Measurements from ENCODE around the gene CHST3.
"Not testable (repeated sequence)": the region's sequence is repeated elsewhere in the genome, so short reads cannot be mapped to it uniquely, and the experiment has no call there.

Gene CHST3

DNA sequence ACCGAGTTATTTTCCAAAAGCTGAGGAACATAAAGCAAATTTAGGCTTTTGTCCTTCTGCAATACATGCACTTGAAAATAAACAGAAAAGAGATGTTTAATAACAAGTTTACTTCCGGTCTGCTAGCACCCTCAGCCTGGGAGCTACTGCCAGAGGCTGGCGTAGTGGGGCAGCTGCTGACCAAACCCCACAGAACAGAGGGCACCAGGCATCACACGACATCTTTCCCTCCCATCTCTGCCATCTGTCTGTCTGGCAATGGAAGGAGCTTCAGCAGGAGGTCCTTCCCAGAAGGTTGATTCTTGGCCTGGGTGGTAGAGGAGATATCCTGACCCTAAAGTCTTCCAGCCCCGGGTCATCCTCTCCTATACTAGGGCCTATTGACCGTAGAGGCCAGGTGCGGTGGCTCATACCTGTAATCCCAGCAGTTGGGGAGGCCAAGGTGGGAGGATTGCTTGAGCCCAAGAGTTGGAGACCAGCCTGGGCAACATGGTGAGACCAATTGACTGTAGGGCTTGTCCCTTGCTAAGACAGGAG, 47.8 kb downstream of the CHST3 start:
- no peak for DNase-seq

DNA sequence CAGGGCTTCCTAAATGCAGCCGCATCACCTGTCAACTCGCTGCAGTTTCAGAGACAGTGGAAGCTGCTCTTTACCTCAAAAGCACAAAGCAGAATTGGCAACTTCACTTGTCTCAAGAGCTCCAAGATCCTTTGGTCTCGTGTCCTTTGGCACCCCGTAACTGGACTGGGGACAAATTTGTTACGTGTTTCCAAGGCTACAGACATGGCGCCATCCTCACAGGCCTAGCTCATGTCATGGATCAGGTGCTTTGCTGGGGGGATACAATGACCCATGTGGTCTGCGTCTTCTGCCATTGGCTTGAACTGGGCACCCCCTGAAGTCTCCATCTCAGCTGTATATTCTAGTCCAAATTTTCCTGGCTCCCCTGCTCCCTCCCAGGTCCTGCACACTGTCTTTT, 48.6 kb downstream of the CHST3 start:
- DNase-seq, result no peak

DNA sequence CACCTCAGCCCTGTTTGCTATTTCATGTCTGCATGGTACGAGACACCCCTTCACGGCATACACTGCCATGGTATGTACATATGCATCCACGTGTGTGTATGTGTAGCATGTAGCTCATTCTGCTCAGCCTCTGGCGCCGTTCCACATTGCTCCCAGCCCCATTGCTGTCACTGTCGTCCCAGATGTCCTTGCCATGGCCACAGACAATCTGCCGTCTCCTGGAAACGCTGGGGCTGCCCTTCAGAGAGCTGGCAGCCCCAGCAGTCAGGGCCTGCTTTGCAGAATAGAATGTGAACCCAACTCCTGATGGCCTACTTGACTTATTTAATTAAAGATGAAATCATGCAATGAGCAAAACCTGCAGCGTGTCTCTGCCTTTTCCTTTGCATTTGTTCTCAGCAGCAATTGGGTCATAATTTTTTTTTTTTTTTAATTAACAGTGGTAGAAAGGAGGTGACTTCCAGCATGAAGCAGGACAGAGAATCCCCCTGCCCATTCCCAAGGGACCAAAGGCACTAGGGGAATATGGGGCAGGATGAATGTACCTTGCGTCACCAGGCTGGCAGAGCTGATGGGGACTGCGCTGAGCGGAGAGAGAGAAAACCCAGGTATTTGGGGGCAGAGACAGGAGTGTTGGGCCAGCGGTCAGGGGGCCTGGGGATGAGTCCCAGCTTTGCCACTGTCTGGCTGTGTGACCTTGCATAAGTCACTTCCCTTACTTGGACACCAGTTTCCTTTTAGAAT, 49.2 kb downstream of the CHST3 start:
- no peak for DNase-seq

DNA sequence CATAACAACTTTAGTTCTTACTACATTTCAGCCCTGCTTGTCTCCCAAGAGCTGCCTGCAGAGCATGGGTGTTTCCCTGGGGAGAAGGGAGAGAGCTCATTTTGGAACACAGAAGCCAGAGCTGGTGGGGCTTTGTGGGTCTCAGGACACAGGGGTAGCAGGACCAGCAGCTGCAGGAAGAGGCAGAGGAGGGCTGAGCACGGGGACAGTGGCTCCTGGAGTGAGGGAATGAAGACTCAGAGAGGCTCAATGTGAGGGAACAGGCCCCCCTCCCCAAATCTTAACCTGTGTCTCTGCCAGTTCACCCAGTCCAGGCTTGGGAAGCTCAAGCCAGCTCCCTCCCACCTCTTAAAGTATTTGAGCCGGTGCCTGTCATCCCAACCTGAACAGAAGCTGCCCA, 50.0 kb downstream of the CHST3 start:
- DNase-seq, result no peak

DNA sequence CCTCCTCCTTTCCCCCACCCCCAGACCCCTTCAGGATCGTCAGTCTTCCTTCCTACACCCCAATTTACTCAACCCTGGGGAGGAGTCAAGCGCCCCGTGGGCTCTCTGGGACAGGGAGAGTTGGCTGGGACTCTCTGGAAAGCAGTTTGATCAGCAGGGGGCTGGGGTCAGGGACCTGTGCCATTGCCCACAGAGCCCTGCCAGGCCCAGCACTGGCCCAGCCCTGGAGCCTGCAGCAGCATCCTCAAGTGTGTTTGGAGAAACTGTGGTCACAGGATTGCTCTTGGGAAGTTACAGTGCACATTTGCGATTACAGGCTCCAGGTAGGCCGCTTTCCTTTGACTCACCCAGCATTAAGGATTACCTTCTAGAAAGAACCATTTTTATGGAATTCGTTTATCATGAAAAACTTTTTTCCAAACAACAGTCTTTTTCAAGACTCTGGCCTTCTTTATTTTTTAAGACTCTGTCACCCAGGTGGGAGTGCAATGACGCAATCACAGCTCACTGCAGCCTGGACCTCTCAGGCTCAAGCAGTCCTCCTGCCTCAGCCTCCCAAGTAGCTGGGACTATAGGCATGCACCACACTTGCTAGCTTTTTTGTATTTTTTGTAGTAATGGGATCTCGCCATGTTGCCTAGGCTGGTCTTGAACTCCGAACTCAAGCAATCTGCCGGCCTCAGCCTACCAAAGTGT, 50.7 kb downstream of the CHST3 start:
- no peak for DNase-seq

DNA sequence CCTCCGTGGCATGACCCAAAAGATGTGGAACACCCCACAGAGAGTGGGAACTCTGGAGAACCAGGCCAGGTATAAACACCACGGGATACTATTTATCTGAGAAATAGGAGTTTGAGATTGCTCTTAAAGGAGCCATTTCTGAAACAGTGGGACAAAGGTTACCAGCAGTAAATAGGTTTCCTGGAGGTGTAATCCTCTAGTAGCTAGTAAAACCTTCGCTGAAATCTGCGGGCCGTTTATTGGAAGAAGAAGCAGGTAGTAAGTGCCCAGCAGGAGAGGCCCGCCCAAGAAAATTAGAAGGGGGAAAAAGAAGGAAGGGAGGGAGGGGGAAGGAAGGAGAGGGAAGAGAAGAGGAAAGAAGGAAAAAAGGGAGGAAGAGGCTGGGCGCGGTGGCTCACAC, 51.6 kb downstream of the CHST3 start:
- no peak for DNase-seq

DNA sequence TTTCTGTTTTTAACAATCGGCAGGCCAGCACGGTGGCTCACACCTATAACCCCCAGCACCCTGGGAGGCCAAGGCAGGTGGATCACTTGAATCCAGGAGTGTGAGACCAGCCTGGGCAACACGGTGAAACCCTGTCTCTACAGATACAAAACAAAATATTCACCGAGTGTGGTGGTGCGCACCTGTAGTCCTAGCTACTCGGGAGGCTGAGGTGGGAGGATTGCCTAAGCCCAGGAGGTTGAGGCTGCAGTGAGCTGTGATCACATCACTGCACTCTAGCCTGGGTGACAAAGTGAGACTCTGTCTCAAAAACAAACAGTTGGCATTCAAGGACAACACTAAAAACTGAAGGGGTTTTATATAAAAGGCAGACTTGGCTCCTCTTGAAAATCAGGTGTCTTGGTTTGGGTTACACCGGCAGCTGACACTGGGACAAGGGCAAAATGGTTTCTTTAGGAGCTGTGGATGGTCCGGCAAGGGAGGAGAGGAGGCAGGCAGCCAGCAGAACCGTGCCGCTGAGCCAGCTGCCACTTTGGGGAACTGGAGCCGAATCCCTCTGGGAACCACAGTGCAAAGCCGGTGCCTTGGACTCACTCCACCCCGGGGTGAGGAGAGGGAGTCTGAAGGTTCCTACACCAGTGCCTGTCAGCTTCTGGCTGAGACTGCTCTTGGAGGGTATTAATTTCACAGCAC, 52.6 kb downstream of the CHST3 start:
- DNase-seq, result no peak

DNA sequence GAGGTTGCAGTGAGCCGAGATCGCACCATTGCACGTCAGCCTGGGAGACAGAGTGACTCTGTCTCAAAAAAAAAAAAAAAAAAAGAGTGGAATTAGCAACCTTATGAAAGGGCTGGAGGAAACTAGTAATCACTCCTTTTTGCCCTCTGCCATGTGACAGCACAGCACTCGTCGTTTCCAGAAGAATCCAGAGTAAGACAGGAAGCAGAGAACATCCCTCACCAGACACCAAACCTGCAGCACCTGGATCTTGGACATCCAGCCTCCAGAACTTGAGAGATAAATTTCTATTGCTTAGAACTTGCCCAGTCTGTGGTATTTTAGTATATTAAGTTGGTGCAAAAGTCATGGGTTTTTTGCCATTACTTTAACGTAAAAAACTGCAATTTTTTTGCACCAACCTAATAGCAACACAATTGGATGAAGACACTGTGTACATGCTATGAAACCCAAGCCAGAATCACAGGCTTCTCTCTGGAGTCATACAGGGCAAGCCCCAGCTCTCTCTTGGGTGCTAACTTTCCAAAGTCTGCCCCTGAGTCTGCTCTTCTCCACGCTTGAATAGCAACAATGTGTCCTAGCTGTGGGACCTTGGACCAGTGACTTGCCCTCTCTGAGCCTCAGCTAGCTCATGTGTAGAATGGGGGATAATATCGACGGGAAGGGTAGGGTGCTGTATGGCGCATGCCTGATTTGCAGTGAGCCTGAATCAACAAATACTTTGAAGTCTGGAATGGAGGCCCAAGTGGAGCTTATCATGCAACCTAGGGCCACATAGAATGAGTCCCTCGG, 55.1 kb downstream of the CHST3 start:
- DNase-seq, result no peak

DNA sequence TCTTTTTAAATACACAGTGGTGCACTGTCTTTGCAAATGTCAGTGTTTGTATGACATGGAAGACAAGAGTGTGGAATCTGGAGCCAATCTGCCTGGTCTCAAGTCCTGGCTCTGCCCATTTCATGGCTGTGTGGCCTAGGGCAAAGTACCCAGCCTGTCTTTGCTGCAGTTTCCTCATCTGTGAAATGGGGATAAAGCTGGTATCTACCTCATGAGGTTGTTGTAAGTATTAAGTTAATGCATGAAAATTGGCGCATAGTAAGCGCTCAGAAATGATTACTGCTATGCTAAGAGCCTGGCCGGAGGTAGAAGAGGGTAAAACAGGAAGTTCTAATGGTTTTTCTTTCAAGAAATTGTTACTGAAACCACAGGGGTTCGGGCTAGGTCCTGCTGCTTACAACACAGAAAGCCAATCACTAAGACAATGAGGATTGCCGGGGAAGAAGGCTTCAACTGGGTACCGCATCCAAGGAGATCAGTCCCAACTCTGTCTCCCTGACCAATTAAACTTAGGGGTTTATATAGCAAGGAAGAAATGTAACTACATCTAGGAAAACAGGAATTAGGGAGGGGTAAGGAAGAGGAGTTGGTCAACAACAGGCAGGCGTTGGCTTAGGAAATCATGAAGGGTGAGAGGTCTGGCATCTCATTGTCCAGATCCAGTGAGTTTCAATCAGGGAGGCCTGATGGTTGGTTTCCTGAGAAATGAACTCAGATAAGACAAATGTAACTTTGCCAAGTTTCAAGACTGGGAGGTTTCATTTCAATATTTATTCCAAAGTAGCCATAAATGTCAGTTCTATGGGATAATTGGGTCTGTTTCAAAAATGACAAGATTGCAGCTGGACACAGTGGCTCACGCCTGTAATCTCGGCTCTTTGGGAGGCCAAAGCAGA, 57.0 kb downstream of the CHST3 start:
- DNase-seq, result no peak

DNA sequence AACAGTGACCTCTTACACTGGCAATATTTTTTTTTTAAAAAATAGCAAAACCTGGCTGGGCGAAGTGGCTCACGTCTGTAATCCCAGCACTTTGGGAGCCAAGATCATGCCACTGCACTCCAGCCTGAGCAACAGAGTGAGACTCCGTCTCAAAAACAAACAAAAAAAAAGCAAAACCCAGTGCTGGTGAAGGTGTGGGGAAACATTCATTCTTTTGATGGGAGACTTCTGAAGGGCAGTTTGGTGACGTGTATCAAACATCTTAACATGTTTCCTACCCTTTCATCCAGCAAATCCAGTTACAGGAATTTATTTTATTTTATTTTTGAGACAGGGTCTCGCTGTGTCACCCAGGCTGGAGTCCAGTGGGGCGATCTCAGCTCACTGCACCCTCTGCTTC, 58.0 kb downstream of the CHST3 start:
- no peak for DNase-seq

DNA sequence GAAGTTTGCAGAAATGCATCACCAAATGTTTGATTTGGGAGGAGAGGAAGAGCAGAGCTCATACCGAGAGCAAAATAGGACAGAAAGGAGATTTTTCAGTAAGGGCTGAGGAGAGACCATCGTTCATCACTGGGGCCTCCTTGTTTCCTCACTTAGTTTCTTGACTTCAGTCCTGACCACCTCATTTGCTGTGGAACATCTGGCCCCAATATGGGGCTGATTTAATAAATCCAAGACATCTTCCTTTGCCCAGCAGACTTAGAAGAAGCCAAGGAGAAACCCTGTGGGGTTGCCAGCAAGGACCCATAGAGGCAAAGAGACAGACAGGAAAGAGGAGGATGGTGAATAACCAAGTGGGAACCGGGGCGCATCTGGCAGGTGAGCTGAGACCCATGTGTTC, 60.4 kb downstream of the CHST3 start:
- no peak for DNase-seq

DNA sequence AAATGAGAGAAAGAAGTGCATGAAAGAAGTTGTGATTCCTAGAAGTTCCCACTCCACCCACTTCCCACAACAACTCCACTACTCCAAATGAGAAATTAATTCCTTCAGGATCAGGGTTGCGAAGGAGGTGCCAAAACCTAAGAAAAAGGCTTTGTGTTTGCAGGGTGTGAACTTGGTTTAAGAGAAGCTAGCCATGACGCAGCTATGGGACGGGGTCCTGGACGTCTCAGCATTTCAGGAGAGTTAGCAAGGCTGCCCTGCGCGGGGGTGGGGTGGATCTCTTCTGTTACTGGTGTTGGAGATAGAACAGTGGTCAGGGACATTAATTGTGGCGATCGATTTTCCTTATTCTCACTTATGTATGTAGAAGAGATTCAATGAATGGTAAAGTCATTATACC, 61.2 kb downstream of the CHST3 start:
- DNase-seq, result no peak

DNA sequence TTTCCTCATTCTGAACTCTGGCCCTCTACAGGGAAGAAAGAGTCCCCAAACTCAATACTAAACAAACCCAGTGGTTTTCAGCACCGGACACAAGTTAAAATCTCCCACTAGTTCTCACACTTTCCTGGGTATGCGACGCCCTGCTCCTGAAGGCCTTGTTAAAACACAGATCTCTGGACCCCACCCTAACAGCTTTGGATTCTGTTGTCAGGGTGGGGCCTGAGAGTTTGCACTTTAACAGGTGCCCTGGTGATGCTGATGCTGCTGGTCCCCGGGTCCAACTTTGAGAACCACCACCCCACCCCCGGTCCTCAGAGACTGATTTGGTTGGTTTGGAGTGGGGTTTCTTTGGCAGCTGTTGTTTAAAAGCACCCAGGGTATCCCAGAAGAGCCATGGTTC, 61.6 kb downstream of the CHST3 start:
- no peak for DNase-seq

DNA sequence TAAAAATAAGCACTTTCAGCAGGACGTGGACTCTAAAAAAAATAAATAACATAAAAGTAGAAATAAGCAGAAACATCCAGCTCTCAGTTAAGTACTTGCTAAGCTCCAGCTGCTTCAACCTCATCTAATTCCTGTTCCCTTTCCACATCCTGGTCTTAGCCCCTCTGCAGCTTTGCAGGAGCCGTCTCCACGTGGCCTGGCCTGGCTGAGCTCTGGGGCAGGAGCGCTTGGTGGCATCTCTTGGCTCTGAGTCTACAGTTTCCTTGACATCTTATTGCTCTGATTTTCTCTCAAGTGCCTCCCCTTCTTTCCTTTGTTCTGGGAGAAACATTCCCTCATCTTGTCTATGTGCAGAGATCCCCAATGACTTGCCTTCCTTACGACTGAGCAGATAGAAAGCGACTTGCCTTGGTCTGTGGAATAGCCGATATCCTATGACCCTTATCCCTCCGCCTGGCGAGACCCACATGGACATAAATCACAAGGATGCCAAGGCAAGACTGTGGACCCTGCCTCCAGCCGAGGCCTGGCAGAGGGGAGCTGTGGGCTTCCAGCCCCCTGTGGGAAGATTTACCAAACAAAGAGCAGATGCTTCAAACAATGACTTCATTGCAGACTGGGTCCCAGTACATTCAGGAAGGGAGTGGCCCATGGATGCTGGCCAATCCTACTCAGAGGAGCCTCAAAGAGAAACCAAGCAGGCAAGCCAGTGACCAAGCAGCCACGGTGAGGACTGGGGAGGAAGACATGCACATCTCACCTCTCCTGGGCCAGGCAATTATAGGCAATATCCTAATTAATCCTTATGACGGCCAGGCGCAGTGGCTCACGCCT, 62.3 kb downstream of the CHST3 start:
- no peak for DNase-seq

DNA sequence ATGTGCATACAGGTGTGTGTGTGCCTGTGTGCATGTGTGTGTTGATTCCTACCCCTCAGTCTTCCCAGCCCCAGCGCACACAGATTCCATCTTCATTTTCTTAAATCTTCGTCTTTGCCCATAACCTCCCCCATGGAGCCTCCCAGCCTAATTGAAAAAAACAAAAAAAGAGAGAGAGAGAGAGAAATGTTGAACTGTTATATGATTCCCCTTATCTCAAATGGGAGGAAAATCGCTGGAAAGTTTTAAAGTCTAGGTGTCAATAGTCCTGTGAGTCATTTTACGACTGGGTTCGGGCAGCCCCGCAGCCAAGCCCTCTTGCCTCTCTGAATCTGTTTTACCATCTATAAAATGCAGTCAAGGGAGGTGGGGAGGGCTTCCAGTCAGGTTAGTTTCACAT, 63.3 kb downstream of the CHST3 start:
- no peak for DNase-seq

DNA sequence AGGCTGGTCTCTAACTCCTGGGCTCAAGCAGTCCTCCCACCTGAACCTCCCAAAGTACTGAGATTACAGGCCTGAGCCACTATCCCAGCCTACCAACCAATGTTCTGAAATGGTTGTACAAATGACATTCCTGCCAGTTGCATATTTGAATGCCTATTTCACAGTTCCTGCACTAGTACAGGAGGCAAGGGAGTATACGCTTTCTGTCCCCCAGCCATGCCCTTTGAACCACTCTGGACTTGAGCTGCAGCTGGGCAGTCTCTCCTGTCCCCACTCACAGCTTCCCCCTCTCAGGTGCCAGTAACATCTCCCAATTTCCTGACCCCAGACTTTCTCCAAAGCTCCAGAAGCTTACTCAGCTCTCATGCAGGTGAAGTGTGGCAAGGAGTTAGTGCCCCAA, 65.2 kb downstream of the CHST3 start:
- DNase-seq, result no peak

DNA sequence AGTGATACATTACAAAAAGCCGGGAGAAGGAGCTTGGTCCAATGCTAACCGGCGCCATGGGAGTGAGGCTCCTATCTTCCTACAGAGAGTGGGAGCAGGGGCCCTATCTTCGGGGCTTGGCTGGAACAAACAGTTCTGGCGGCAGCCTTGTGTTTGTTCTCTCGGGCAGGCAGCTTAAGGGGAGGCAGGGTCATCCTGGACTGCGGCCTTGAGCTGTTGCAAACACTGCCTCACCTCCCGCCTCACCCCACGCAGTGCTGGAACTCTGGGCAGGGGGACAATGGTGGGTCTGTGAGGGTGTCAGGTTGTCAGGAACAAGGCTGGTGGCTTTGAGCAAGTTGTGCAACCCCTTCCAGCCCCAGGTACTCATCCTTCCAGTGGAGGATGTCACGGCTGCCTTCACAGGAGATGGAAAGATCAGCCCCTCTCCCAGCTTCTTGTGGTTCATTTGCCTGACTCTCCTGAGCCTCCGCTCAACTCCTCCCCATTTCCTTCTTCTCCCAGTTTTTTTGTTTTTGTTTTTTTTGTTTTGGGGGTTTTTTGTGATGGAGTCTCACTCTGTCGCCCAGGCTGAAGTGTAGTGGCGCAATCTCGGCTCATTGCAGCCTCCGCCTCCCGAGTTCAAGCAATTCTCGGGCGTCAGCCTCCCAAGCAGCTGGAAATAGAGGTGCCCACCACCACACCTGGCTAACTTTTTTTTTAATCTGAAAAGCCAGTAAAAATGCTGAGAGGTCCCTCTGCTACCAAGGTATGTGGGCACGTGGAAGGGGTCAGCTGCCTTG, 66.8 kb downstream of the CHST3 start:
- DNase-seq, result no peak

DNA sequence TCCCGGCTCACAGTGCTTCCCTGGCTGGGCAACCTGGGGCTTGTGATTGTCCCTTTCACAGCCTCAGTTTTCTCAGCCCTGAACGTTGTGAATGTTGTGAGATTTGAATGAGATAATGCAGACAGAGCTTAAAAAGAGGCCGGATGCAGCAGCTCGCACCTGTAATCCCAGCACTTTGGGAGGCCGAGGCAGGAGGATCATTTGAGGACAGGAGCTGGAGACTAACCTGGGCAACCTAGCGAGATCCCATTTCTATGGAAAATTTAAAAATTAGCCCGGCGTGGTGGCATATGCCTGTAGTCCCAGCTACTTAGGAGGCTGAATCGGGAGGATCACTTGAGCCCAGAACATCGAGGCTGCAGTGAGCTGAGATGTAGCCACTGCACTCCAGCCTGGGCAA, 67.5 kb downstream of the CHST3 start:
- no peak for DNase-seq

DNA sequence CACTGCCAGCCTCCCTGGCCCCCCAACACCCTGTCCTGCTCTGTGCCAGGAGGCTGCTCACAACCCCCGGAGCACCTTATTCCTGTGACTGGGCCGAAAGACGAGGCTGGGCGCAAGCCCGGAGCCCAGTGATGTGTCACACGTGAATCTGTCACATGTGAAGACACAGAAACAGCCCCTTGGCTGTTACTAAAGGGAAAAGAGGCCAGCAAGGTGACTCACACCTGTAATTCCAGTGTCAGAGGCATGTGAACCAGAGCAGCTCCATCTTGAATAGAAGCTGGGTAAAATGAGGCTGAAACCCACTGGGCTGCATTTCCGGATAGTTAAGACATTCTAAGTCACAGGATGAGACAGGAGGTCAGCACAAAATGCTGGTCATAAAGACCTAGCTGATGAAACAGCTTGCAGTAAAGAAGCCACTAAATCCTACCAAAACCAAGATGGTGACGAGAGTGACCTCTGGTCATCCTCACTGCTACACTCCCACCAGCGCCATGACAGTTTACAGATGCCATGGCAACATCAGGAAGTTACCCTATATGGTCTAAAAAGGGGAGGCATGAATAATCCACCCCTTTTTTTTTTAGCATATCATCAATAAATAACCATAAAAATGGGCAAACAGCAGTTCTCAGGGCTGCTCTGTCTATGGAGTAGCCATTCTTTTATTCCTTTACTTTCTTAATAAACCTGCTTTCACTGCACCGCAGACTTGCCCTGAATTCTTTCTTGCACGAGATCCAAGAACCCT, 68.4 kb downstream of the CHST3 start:
- not testable (repeated sequence) for DNase-seq

All from CD4-positive, alpha-beta T cell treated with Interleukin-17A for 4 hours (primary cell).